BJ (cell line): ENCODE data around the gene CREM. TPM values are rescaled to one million over a fixed set of nuclear protein-coding genes. Genes with fewer than 3 reads are reported as not detected.

Experiments
- CTCF ChIA-PET: fragments of 350-600 bp; formaldehyde crosslinking; extraction: SDS; loops from one replicate; lab custom pipeline; 2021; ENCODE audit warnings: antibody characterized with exemption, inconsistent platforms; lab: Yijun Ruan, JAX
- POLR2A ChIA-PET: fragments of 300-600 bp; sonication (Branson Sonifier 250); formaldehyde crosslinking; extraction: SDS; loops from one replicate; lab custom pipeline; 2021; ENCODE audit warnings: antibody characterized with exemption; lab: Charles Lee
- DNase-seq: peaks from one replicate; pipeline ENCODE4 v3.0.0-alpha.2; 2011; ENCODE audit warnings: low read depth
- H3K27me3 ChIP-seq: 2 replicates; pipeline ENCODE4 v1.6.0; 2011; ENCODE audit warnings: low read length; ENCODE audit not compliant: control insufficient read depth, insufficient read depth
- H3K36me3 ChIP-seq: 2 replicates; pipeline ENCODE4 v1.5.1; 2011; ENCODE audit warnings: low read length; ENCODE audit not compliant: control insufficient read depth, insufficient read depth
- H3K4me3 ChIP-seq: 2 replicates; pipeline ENCODE4 v1.5.1; 2011; ENCODE audit warnings: low read depth, mild to moderate bottlenecking, control low read depth, low read length
- polyA plus RNA-seq: library from polyadenylated mRNA; depleted of rRNA; stranded (reverse); fragments of >200 nt; gene quantifications from 2 replicates; pipeline ENCODE4 v1.2.3, GENCODE V29; 2011
- TF ChIP-seq, protein P1 (sequence below): IDR thresholded peaks from 2 replicates; pipeline ENCODE4 v1.5.1; 2011; ENCODE audit warnings: low read depth, mild to moderate bottlenecking, control low read depth, inconsistent platforms, low read length, moderate library complexity; ENCODE audit not compliant: insufficient read depth

Gene CREM
- polyA plus RNA-seq, 1 experiment, result 20.5 TPM

DNA sequence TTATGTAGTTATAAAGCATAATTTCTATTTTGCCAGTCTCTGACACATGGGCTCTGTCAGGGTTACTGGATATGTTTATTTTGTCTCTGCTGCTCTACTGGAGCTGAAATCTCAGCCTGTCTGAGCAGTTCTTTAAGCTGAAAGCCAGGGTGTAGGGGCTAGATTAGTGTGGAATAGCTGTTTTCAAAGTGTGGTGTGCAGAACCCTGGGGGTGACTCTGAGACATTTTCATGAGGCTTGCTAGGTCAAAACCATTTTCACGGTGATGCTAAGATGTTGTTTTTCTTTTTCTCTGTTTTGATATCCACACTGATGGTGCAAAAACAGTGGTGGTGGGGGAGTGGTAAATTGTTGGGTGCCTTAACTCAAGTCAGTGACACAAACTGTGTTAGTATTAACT, 45.5 kb downstream of the CREM start:
- no peak for DNase-seq
- TF ChIP-seq, protein P1, sequence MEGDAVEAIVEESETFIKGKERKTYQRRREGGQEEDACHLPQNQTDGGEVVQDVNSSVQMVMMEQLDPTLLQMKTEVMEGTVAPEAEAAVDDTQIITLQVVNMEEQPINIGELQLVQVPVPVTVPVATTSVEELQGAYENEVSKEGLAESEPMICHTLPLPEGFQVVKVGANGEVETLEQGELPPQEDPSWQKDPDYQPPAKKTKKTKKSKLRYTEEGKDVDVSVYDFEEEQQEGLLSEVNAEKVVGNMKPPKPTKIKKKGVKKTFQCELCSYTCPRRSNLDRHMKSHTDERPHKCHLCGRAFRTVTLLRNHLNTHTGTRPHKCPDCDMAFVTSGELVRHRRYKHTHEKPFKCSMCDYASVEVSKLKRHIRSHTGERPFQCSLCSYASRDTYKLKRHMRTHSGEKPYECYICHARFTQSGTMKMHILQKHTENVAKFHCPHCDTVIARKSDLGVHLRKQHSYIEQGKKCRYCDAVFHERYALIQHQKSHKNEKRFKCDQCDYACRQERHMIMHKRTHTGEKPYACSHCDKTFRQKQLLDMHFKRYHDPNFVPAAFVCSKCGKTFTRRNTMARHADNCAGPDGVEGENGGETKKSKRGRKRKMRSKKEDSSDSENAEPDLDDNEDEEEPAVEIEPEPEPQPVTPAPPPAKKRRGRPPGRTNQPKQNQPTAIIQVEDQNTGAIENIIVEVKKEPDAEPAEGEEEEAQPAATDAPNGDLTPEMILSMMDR, result no peak
- Histone ChIP-seq H3K4me3 (no peak overlapping the region), H3K27me3 (no peaks in the 10 kb centered on the region), H3K36me3 (no peaks in the 10 kb centered on the region)
- POLR2A ChIA-PET, result no interaction called here
- CTCF ChIA-PET, result interaction anchor here (0.7 to 1.5 kb wide), 5 partner anchors 8 to 29 kb away, joined by 3 to 7 read pairs (median 3); no protein-coding TSS in a partner anchor

DNA sequence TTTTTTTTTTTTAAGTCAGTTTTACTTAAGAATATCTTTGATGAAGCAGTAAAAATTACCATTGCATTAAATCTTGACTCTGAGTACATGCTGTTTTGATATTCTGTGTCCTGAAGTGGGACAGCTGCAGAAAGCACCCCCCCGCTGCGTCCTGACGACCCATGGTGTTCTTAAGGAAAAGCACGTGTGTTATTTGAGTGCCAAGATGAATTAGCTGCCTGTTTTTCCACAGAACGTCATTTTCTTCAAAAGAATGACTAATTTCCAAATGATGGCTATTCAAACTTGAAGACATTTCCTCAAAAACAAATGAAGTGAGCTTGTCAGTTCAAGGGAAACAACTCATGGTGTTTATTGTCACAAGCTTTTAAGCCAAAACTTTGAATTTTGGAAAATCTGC, 45.9 kb downstream of the CREM start:
- H3K36me3 ChIP-seq, result no peaks in the 10 kb centered on the region
- H3K4me3 ChIP-seq, result no peak overlapping the region
- no peak for DNase-seq
- TF ChIP-seq, protein P1, result no peak
- ChIA-PET CTCF (interaction anchor here (1.1 to 1.5 kb wide), 2 partner anchors 20 to 23 kb away, joined by 3 to 7 read pairs; no protein-coding TSS in a partner anchor), POLR2A (no interaction called here)
- H3K27me3 ChIP-seq, result no peaks in the 10 kb centered on the region

DNA sequence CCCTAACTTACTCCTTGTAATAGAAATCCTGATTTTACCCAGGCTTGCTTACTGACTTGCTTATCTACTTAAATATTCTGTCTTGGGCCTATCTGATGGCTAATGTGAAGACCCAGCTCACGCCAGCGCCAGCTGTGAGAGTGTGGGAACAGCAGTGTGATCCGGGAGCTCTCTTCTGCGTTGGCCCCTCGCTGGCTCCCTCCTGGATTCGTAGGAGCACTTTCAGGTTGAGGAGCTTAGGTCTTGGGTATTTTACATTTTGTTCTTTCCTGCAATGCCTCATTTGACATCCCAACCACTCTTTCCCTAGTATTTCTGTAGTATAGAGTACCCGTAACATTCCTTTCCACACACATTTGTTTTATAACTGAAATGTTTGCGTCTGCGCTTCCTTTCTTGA, 51.7 kb downstream of the CREM start:
- no peak overlapping the region for H3K4me3 ChIP-seq
- CTCF ChIA-PET, result interaction anchor here (1.2 to 3.0 kb wide), 2 partner anchors 14 to 17 kb away, joined by 3 to 14 read pairs; no protein-coding TSS in a partner anchor
- H3K27me3 ChIP-seq, result no peaks in the 10 kb centered on the region
- H3K36me3 ChIP-seq, result no peaks in the 10 kb centered on the region
- DNase-seq, result no peak
- TF ChIP-seq, protein P1, result no peak
- POLR2A ChIA-PET, result no interaction called here

DNA sequence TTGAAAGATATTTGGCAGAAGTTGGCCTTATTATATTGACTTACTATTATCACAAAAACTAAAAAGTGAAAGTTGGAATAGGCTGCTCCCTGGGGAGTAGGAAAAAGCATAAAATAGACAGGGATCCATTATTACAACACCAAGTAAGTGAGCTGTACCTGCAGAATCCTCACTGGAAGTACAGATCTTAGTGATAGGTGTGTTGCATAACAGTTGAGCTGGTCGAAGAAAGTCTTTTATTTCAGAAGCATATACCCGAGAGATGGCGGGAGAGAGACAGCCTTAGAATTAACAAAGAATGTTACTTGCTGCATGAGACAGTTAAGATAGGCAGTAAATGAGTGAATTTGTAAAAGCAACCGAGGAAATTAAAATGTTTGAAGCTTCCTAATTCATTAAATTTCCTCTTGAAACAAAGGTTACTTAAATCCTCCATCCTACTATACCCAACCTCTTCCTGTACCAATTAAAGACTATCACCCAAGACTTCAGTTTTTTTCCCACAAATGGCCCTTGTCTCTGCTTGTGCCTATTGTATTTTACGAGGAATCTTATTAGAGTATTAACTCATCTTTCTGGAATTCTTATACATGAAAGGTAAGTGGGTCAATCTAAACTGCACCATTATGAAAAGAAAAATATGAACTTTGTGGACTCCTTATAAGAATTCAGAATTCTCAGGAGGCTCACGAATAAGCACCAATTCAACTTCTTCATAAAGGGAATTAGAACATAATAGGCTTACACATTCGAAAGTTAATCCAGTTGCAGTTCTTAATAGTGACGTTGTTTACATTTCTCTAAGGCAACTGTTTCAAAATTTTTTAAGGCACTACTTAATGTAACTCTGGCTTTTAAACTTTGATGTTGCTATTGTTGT, 56.2 kb downstream of the CREM start:
- TF ChIP-seq, protein P1, result no peak
- ChIA-PET CTCF (interaction anchor here (0.8 to 1.7 kb wide), 2 partner anchors 12 to 62 kb away, joined by 3 to 8 read pairs; no protein-coding TSS in a partner anchor), POLR2A (no interaction called here)
- no peaks in the 10 kb centered on the region for H3K36me3 ChIP-seq
- H3K4me3 ChIP-seq, result no peak overlapping the region
- H3K27me3 ChIP-seq, result no peaks in the 10 kb centered on the region
- no peak for DNase-seq

DNA sequence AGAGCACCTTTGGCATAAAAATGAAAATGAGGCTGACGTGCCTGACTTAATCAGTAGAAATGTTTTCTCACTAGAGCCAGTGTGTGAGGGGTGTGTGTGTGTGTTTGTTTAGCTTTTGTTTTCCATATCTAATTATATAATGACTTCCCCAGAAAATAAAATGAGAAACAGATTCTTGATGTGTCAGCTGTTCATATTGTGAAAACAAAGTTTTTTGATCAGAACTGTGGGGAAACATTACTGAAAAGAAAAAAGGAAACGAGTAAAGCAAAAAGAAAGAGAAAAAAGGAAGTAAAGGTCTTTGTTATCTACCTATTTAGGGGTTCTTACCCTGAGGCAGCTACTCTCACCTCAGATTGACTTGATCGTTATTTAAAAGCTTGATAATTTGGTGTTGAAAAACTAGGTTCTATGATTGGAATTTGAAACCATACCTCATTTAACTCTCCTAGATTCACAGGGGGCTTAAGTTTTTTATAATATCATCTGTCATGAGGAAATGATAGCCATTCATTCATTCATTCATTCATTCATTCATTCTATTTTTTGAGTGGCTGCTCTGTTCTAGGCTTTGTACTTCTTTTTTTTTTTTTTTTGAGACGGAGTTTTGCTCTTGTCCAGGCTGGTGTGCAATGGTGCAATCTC, 58.0 kb downstream of the CREM start:
- TF ChIP-seq, protein P1, result no peak
- no peaks in the 10 kb centered on the region for H3K27me3 ChIP-seq
- H3K4me3 ChIP-seq, result no peak overlapping the region
- CTCF ChIA-PET, result interaction anchor here (3.5 kb wide), 1 partner anchor 11 kb away, joined by 16 read pairs; no protein-coding TSS in a partner anchor
- no peak for DNase-seq
- POLR2A ChIA-PET, result no interaction called here
- no peaks in the 10 kb centered on the region for H3K36me3 ChIP-seq
